GM19324 (cell line): ENCODE results near the gene PLEKHJ1.

ENCODE experiments used
- ATAC-seq: cut with Tn5 transposase; IDR thresholded peaks from one replicate; pipeline ENCODE4 v1.9.1; 2021; ENCODE audit warnings: mild to moderate bottlenecking, moderate library complexity; ENCODE audit not compliant: unreplicated experiment, low FRiP score

PLEKHJ1 gene

DNA sequence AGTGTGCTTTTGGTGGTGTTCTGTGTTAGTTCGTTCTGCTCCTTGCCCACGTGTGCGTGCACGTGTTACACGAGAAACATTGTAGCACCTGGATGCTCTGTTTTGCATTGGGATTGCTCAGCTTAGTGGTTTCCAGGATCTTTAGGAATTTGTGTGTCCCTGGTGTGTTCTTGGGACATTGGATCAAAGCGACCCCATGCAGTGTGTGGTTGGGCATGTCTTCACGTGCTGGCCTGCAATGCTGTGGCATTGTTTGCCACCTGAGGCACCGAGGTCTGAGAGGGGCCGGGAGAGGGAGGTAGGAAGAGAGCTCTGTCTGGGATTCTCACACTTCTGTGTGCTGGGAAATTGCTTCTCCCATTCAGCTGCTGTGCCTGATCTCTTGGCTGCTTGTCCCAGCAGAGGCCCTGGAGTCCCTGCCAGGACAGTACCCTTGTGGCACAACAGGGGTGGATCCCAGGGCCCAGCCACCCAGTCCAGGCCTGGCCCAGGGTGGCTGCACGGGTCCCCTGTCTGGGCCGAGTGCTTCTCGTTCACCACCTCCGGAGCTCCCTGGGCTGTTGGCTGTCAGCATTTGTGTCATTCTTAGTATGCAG lies 11.3 kb downstream of the PLEKHJ1 start:
- ATAC-seq = no peak

DNA sequence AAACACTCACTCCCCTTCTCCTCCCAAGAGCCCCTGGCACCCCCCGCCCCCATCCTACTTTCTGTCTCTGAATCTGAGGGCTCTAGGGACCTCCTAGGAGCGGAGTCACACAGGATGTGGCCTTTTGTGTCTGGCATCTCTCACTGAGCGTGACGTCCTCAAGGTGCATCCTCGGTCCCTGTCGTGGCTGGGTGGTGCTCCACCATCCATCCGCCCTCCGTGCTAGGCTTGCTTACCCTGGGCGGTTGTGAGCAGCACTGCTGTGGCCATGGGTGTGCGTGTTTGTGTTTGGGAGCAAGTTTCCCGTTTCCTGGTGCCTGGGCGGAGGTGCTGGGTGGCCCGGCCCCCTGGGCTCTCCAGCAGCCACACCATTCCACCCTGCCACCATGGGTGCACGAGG lies 12.2 kb downstream of the PLEKHJ1 start:
- ATAC-seq = no peak

DNA sequence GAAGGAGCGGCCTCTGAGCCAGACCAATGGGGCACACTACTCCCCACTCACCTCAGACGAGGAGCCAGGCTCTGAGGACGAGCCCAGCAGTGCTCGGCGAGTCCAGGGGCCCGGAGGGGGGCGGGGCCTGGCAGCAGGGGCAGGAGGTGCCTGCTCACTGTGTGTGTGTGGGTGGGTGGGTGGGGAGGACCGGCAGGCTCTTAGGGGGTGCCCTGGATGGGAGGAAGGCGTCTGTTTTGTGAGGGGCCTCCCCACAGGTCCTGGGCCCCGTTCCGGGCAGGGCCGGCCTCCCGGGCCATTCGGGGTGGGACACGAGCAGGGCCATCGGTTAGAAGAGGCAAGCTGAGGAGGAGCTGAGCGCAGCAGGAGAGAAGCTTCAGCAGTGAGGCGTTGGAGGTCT lies 12.7 kb downstream of the PLEKHJ1 start:
- no peak for ATAC-seq

DNA sequence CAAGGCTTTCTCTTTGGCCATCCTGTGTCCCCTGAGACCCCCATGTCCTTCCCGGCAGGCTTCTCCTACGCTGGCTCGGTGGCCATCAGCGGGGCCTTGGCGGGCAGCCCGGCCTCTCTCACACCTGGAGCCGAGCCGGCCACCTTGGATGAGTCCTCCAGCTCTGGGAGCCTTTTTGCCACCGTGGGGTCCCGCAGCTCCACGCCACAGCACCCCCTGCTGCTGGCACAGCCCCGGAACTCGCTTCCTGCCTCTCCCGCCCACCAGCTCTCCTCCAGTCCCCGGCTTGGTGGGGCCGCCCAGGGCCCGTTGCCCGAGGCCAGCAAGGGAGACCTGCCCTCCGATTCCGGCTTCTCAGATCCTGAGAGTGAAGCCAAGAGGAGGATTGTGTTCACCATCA lies 14.2 kb downstream of the PLEKHJ1 start:
- ATAC-seq = no peak

DNA sequence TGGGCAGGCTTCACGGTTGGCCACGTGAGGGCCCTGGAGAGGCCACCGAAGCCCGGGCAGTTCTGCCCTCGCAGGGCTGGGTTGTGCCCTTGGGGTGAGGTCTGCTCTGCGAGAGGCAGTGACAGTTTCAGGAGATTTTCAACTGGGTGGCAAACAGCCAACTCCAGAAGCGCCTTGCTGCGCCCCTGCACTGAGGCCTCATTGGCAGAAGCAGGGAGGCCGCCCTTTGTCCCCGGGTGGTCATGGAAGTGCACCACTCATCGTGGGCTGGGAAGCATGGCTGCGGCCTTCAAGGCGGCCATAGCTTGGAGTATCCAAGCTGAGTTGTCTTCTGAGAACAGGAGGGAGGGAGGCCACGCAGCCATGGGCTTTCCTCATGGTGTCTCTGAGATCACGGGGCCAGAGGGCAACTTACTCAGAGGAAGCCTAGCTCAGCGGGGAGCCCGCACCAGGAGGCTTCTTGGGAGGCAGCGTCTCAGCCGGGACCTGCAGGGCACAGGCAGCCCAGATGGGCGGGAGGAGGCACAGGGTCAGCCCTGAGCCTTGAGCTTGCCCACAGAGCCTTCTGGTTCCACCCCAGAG lies 14.8 kb downstream of the PLEKHJ1 start:
- no peak for ATAC-seq

DNA sequence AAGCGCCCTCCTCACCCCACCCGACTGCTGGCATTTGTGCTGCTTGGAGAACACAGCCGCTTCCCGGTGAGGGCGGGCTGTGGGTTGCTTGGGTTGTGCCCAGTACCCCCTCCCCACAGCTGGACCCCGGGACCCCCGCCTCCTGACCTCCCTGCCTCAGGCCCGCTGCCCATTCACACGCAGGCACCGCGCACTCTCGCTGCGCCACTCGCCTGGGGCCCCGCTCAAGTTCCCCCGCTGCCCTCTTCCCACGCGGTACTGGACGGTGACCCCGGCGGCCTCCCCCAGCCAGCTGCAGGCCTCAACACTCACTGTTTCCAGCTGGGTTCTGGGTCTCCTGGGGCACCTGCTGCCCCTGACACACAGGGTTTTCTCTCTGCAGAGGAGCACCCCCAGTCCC lies 16.4 kb downstream of the PLEKHJ1 start:
- ATAC-seq = no peak

DNA sequence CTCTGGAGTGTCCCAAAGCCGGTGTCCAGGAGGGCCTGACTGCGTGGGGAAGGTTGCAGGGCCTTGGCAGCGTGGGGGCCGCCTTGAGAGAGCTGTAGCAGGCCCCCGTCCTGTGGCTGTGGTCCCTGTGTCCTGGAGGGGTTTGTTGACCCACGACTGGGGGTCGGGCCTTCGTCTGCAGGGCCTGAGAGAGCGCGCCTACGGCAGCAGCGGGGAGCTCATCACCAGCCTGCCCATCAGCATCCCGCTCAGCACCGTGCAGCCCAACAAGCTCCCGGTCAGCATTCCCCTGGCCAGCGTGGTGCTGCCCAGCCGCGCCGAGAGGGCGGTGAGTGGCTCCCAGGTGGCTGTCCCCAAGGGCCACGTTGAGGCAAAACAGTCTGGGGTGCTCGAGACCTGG lies 18.5 kb downstream of the PLEKHJ1 start:
- ATAC-seq = no peak

DNA sequence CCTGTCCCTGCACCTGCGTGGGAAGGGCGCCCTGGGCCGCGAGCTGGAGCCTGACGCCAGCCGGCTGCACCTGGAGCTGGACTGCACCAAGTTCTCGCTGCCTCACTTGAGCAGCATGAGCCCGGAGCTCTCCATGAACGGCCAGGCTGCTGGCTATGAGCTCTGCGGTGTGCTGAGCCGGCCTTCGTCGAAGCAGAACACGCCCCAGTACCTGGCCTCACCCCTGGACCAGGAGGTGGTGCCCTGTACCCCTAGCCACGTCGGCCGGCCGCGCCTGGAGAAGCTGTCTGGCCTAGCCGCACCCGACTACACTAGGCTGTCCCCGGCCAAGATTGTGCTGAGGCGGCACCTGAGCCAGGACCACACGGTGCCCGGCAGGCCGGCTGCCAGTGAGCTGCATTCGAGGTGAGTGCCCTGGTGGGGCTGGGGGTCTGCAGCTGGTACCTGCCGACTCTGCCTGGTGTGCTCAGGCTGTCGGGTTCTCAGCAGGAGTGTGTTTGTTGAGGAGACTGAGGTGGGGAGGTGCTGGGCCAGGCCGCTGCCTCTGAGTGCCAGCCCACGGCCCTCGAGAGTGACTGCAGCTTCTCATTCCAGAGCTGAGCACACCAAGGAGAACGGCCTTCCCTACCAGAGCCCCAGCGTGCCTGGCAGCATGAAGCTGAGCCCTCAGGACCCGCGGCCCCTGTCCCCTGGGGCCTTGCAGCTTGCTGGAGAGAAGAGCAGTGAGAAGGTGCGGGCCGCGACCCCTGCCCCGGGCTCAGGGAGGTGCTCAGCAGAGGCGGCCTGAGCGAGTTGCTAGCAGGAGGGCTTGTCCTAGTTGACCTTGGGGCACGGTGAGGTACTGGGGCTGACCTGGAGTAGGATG lies 19.5 kb downstream of the PLEKHJ1 start:
- no peak for ATAC-seq

DNA sequence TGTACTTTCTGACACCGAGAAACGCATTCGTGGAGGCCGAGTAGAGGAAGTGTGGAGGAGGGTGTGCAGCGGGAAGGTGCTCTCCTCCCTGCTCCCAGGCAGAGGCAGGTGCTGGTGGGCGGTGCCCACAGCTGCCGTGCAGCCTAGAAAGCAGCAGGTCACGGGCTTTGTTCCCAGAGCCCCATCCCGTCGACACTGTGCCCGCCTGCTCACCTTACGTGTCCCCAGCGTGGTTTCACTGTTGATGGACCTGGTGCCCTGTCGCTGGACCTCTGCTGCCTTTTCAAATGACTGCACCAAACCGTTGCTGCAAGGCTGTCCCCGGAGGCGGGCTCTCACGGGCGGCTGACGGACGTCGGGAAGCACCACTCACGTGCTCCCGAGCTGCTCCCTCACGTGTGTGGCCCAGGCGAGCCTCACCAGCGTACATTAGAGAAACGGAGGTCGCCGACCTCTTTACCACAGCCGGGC lies 20.8 kb downstream of the PLEKHJ1 start:
- ATAC-seq = no peak

DNA sequence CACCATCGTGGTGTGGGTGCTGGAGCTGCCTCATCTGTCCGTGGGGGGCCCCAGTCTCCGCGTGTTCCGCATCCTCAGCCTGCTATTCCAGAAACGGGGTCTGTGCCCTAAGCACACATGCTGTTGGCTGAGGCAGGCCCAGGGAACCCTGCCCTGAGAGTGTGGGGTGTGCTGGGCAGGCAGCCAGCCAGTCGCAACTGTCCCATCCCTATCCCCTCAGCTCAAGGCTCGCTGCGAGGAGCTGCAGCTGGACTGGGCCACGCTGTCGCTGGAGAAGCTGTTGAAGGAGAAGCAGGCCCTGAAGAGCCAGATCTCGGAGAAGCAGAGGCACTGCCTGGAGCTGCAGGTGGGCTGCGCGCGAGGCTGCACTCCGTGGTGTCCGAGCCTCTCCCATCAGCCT lies 21.9 kb downstream of the PLEKHJ1 start:
- no peak for ATAC-seq

DNA sequence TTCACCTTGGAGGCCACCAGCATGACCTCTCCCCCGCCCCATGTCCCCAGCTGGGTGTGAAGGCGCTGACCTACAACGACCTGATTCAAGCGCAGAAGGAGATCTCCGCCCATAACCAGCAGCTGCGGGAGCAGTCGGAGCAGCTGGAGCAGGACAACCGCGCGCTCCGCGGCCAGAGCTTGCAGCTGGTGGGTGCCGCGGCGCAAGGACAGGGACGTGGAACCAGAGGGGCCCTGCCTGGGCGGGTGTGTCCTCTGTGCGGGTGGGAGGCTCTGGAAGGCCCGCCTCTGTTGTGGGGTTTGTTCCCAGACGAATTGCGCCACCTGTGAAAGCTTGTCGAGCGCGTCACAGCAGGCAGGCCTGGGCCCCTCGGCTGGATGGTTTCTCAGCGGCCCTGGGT lies 22.3 kb downstream of the PLEKHJ1 start:
- no peak for ATAC-seq

DNA sequence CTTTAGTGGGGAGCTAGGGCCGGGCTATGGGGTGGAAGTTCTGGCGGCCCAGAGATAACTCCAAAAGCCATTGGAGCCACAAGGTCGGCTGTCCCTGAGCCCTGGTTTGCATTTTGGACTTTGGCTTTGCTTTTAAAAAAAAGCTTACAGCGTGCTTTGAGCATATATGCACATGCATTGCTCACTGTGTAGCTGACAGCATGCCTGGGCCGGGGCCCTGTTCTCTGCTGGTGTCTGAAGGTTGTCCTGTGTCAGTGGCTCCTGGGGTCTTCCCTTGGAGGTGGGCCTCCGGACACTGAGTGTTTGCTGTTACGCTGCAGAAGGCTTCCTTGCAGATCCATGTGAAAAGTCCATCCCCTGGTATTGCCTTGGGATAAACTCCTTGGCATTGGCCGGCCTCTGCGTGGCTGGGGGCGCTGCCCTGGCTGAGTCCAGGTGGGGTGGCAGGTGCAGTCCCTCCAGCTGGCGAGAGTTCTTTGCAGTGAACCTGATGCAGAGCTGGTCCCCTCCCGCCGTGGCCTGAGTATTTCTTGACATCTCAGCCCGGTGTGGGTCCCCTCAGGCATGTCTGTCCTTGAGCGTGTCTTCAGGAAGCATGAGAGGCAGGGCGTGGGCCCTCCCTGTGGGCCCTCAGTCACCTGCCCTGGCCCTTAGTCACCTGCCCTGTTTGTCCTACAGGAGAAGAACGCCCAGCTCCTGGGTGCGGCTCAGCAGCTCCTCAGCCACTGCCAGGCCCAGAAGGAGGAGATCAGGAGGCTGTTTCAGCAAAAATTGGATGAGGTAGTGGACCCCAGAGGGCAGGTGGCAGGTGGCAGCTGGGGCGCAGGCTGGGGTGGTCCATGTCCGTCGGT lies 23.0 kb downstream of the PLEKHJ1 start:
- ATAC-seq = no peak

DNA sequence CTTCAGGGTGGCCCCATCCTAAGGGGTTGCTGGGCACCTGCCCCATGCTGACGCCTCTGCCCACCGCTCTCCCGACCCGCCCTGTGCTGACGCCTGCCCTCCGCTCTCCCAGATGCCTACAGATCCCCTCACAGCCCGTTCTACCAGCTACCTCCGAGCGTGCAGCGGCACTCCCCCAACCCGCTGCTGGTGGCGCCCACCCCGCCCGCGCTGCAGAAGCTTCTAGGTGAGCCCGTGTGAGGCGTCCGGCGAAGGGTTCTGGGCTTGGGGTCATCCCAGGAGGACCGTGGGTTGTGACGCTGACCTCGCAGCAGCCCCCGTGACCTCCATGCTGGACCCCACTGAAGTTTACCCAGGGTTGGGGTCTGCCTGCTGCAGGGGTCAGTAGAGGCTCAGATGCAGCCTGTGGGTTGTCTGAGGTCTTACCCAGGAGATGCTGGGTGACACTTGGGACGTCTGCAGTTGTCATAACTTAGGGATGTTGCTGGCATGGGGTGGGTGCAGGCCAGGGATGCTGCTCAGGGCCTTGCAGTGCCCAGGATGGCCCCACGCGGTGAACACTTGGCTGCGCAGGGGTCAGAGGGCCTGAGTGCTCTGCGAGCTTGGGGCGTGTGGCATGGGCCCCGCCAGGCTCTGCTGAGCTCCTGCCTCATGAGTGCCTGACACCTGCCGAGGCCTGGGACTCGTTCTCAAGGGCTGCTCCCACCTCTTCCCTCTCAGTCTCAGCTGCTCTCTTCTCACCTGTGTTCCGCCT lies 25.0 kb downstream of the PLEKHJ1 start:
- no peak for ATAC-seq

DNA sequence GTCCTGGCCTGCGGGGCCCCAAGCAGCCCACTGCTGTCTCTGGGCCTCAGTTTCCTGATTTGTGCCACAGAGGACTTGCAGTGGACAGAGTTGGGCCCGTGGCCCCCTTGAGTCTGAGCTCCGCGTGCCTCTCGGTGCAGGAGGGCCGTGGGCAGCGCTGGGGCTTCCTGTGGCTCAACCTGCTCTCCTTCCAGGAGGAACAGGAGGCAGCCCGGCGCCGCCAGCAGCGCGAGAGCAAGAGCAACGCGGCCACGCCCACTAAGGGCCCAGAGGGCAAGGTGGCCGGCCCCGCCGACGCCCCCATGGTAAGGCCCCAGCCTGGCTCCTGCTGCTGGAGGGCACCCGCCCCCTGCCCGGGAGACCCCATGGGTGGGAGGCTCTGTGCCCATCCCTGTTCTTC lies 25.9 kb downstream of the PLEKHJ1 start:
- no peak for ATAC-seq

DNA sequence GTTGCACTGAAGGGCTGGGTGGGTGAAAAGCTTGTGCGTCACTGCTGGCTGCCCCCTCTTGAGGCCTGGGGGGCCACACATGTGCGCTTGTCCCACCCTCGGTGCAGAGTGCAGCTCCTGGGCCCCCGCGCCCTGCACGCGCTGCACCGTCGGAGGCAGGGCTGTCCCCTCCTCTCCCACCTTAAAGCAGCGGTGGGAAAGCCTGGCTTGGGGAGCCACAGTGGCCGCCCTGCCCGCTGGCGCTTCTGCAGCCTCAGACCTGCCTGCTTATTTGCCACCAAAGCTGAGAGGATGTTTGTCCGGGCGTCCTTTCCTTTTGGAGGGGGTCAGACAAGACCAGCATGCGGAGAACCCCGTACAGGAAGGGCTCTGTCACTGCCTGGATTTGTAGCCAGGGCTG lies 26.7 kb downstream of the PLEKHJ1 start:
- ATAC-seq = no peak

DNA sequence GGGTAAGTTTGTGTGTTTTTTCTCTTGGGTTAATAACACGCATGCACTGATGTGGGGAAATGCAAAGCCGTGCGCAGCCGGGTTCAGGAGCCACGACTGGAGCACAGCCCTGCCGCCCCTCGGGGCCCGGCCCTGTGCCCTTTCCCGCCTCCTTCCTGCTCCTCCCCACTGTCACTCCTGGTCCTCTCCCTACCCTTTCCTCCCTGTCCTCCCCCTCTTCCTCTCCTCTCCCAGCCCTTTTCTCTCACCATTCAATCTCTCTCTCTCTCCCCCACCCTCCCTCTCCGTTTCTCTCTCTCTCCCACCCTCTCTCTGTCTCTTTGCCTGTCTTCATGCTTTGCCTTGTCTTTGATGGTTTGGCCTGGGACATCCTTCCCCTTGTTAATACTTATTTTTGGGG lies 27.2 kb downstream of the PLEKHJ1 start:
- no peak for ATAC-seq

DNA sequence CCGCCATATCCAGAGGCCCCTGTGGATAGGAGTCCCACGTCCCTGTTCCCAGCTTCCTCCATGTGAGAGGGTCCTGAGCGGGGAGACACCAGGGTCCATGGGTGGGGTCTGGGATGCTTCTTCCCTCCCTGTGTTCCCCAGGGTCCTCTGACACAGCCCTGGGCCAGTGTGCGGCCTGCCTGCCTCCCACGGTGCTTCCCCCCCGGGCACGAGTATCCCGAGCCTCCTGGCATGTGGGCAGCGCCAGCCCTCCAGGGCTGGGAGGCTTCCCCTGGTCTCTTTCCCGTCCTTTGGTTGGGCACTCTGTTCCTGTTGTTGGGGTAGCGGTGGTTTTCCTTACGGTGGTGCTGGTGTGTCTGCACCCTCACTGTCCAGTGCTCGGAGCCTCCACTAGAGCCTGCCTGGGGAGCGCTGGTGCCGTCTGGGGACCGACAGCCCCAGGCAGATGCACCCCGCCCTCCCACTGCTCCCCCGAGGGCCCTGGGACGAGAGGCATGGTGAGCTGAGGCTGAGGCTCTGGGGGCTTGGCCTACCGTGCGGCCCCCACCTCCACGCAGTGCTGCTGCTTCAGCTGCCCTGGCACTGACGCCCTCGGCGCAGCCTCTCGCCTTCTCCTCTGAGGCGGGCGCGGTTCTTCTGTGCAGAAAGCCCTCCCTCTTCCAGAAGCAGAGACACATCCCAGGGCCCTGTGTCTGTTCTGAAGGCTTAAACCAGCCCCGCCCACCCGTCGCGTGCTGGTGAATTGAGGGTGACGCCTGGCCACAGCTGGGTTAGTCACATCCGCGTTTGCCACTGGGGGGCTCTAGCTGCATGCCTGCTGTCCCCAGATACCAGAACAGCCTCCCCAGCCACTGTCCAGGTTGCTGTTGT lies 27.9 kb downstream of the PLEKHJ1 start:
- no peak for ATAC-seq

DNA sequence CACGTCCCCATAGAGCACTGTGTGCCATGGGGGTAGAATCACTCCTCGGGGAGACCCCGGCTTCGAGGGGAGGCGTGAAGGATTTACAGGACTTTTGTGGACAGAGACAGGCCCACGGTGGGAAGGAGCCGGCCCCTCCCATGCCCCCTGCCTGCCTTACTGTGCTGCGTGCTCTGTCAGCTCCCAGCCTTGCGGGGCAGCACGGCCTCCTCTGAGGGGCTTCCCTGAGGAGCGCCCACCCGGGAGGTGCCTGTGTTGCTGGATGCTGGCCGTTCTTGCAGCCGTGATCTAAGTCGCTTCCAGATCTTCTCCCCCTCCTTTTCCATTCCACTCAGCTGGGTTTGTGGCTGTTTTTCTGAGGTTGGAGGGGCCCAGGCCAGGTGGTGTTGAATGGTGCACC lies 29.1 kb downstream of the PLEKHJ1 start:
- ATAC-seq = no peak

DNA sequence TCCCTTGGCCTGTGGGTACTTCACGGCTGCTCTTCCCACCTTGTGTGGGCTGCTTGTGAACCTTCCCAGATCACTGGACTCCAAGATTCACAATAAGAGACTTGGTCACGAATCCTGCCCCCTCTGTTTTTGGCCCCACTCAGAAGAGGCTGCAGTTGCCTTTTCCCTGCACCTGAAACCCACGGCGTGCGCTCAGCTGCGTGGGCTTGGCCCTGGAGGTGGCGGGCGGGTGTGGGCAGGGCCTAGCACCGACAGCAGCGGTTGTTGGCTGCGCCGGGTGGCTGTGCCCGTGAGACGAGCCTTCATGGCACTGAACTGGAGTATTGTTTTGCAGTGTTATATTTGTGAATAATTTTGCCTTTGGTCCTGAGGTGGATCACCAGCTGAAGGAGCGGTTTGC lies 33.8 kb downstream of the PLEKHJ1 start:
- ATAC-seq = no peak
